GM18502 (cell line): Measurements from ENCODE around the gene ZNF212.
"Not testable (repeated sequence)": the region's sequence is repeated elsewhere in the genome, so short reads cannot be mapped to it uniquely, and the experiment has no call there.

Source experiments
- ATAC-seq: cut with Tn5 transposase; IDR thresholded peaks from one replicate; pipeline ENCODE4 v1.9.1; 2021; ENCODE audit warnings: mild to moderate bottlenecking; ENCODE audit not compliant: unreplicated experiment, poor library complexity

The ZNF212 gene

GRCh38 chr7:149218469-149219420 lies 20.7 kb upstream of the ZNF212 start:
- no peak for ATAC-seq

GRCh38 chr7:149220534-149220933 lies 18.9 kb upstream of the ZNF212 start:
- no peak for ATAC-seq

GRCh38 chr7:149223176-149223575 lies 16.3 kb upstream of the ZNF212 start:
- no peak for ATAC-seq

- ATAC-seq, result no peak
These were observed 15.7 kb upstream of the ZNF212 start for GRCh38 chr7:149223761-149224160.

- no peak for ATAC-seq
These were observed 15.1 kb upstream of the ZNF212 start for GRCh38 chr7:149224352-149224751.

GRCh38 chr7:149225106-149225505 lies 14.3 kb upstream of the ZNF212 start:
- no peak for ATAC-seq

- no peak for ATAC-seq
These were observed 13.8 kb upstream of the ZNF212 start for GRCh38 chr7:149225656-149226055.

- ATAC-seq, result not testable (repeated sequence)
These were observed 13.1 kb upstream of the ZNF212 start for GRCh38 chr7:149226366-149226765.

GRCh38 chr7:149226840-149227494 lies 12.5 kb upstream of the ZNF212 start:
- no peak for ATAC-seq

GRCh38 chr7:149228831-149229471 lies 10.5 kb upstream of the ZNF212 start:
- ATAC-seq, result no peak

GRCh38 chr7:149229526-149229925 lies 9.9 kb upstream of the ZNF212 start:
- no peak for ATAC-seq

- no peak for ATAC-seq
These were observed 7.1 kb upstream of the ZNF212 start for GRCh38 chr7:149232362-149232761.

GRCh38 chr7:149233655-149234204 lies 5.7 kb upstream of the ZNF212 start:
- ATAC-seq, result not testable (repeated sequence)

GRCh38 chr7:149237502-149237901 lies 1.9 kb upstream of the ZNF212 start:
- ATAC-seq, result no peak

- ATAC-seq, result no peak
These were observed 1.4 kb upstream of the ZNF212 start for GRCh38 chr7:149238051-149238450.

GRCh38 chr7:149240637-149241036 lies 1.2 kb downstream of the ZNF212 start:
- no peak for ATAC-seq

GRCh38 chr7:149241696-149242095 lies 2.2 kb downstream of the ZNF212 start:
- ATAC-seq, result no peak

- peak; percentile 62 for ATAC-seq
These were observed 5.8 kb downstream of the ZNF212 start for GRCh38 chr7:149245244-149245643.

- ATAC-seq, result no peak
These were observed 6.3 kb downstream of the ZNF212 start for GRCh38 chr7:149245744-149246143.

- ATAC-seq, result no peak
These were observed 9.3 kb downstream of the ZNF212 start for GRCh38 chr7:149248777-149249176.

- not testable (repeated sequence) for ATAC-seq
These were observed 10.7 kb downstream of the ZNF212 start for GRCh38 chr7:149250151-149250550.
